HL-60 (cell line): ENCODE data around the gene LIN9.

Experiments used
- CTCF ChIP-seq: IDR thresholded peaks from one replicate; pipeline ENCODE4 v1.5.1; 2011; ENCODE audit warnings: low read length, control low read depth, inconsistent platforms; ENCODE audit not compliant: insufficient read depth
- GABPA ChIP-seq: IDR thresholded peaks from 2 replicates; pipeline ENCODE4 v1.6.1; 2012; ENCODE audit warnings: low read depth
- POLR2AphosphoS5 ChIP-seq: IDR thresholded peaks from 2 replicates; pipeline ENCODE4 v1.6.1; 2012; ENCODE audit warnings: low read depth

- TF ChIP-seq CTCF (no peak), GABPA (no peak), POLR2AphosphoS5 (no peak)
Observed at GRCh38 chr1:226202246-226202645, 106.7 kb downstream of the LIN9 start.
